Stomach (tissue), 19 donors: ENCODE measurements around the gene RS1. TPM values are rescaled to one million over a fixed set of nuclear protein-coding genes. Genes with fewer than 3 reads are reported as not detected.

Experiments
- DNase-seq, 2 donors: peaks; one replicate each; pipeline versions ENCODE4 v3.0.0 to v3.0.0-alpha.2; 2013 to 2019
- H3K27ac ChIP-seq, 5 donors: fragments of 200-600 bp in 4 of 5; sonication (generic) in 4 of 5; one replicate each; pipeline ENCODE4 v1.5.1; 2013 to 2019; ENCODE audit warnings: mild to moderate bottlenecking in 1 of 5, moderate library complexity in 1 of 5
- H3K27me3 ChIP-seq, 3 donors: fragments of 200-600 bp; sonication (generic); one replicate each; pipeline ENCODE4 v1.5.1; 2017 to 2019; ENCODE audit warnings: mixed run types in 1 of 3
- H3K36me3 ChIP-seq, 4 donors: fragments of 200-600 bp; sonication (generic); 1 replicate in 3 of 4; 2 replicates in 1 of 4; pipeline ENCODE4 v1.5.1; 2016 to 2019
- H3K4me1 ChIP-seq, 4 donors: fragments of 200-600 bp; sonication (generic); one replicate each; pipeline ENCODE4 v1.5.1; 2016 to 2019
- H3K4me3 ChIP-seq, 4 donors: fragments of 200-600 bp; sonication (generic) in 3 of 4; one replicate each; pipeline ENCODE4 v1.5.1; 2016 to 2019; ENCODE audit warnings: mild to moderate bottlenecking in 1 of 4
- H3K9me3 ChIP-seq, 4 donors: fragments of 200-600 bp; sonication (generic); one replicate each; pipeline ENCODE4 v1.5.1; 2016 to 2019
- CTCF ChIP-seq, 7 experiments: fragments of 450-650 bp in 4 of 7; fragments of 200-600 bp in 3 of 7; sonication (generic) in 3 of 7; IDR thresholded peaks; one replicate each; pipeline ENCODE4 v1.5.1; 2016 to 2019; ENCODE audit warnings: antibody characterized with exemption in 7 of 7, control low read depth in 2 of 7, mild to moderate bottlenecking in 1 of 7
- EP300 ChIP-seq: sonication (generic); formaldehyde crosslinking; IDR thresholded peaks from one replicate; pipeline ENCODE4 v1.6.1; 2017; ENCODE audit warnings: antibody characterized with exemption
- POLR2A ChIP-seq, 4 donors: fragments of 450-650 bp; IDR thresholded peaks; one replicate each; pipeline ENCODE4 v1.6.1; 2016; ENCODE audit warnings: antibody characterized with exemption in 4 of 4, control low read depth in 2 of 4, mild to moderate bottlenecking in 1 of 4, moderate library complexity in 1 of 4
- POLR2AphosphoS5 ChIP-seq, 3 donors: sonication (generic); formaldehyde crosslinking; IDR thresholded peaks; one replicate each; pipeline ENCODE4 v1.6.1; 2016; ENCODE audit warnings: antibody characterized with exemption in 3 of 3
- WGBS, 5 donors: extraction: QIAGEN DNeasy Blood & Tissue Kit in 3 of 5; methylation state at CpG; one replicate each; pipeline versions ENCODE4 v1.1.5 to v1.1.7; 2013 to 2018; 5-methylcytosine and 5-hydroxymethylcytosine counted together
- intact Hi-C: fragments of 100-400 bp; cut with DNase I; formaldehyde crosslinking; loops from one replicate; pipeline ENCODE4 v1.15.1; 2023; ENCODE audit warnings: low total_unique reads
- long read RNA-seq, 10 donors: transcript quantifications; one replicate each; lab custom pipeline, GENCODE V29; 2026
- polyA plus RNA-seq, 3 donors: library from polyadenylated mRNA; stranded (reverse); fragments of 200-250 nt; gene quantifications; one replicate each; pipeline ENCODE4 v1.2.3, GENCODE V29; 2013
- total RNA-seq, 5 donors: library from RNA; depleted of rRNA; stranded (reverse); fragments of >200 nt; gene quantifications; one replicate each; pipeline versions ENCODE4 v1.1.0 to v1.2.3, GENCODE V29; 2014 to 2016
- donor health status: healthy with polysubstance abuse.
- donor health status: Bipolar disorder and iron deficiency.
- donor health status: healthy.

Gene RS1
- total RNA-seq (not detected), polyA plus RNA-seq (not detected)
- long read RNA-seq, donor 1, result 0 reads
- long read RNA-seq, donor 2, result 0 reads
- long read RNA-seq, donor 3, result 0 reads
- long read RNA-seq, donor 4, result 0 reads
- long read RNA-seq, donor 5, result 0 reads
- long read RNA-seq, donor 6, result 0 reads
- long read RNA-seq, donor 7, result 0 reads
- long read RNA-seq, donor 8, result 0 reads
- long read RNA-seq, donor 9, result 0 reads
- long read RNA-seq, donor 10, result 0 reads

- WGBS, 5 donors, result 86 to 92% (median 89%) methylated on average over 7 to 10 of the region's 10 CpGs
- H3K4me3 ChIP-seq, result no peak within 1 kb of the TSS
- intact Hi-C loops, result no loop called here
Measured at GRCh38 chrX:18672008-18672407, at the start of gene RS1. Gene RS1, minus strand, starts transcription at chrX:18672108. Its CDS starts 40 bp downstream, at chrX:18672068.

GRCh38 chrX:18719852-18720251, 47.9 kb upstream of the RS1 start:
- DNase-seq, result no peak
- intact Hi-C loops, result no loop called here
- Histone ChIP-seq H3K9me3 (no peaks in the 10 kb centered on the region), H3K4me1 (peaks cover 0 to 12% (median 7%) of the 10 kb centered on the region in 4 donors), H3K27me3 (no peaks in the 10 kb centered on the region), H3K4me3 (no peak overlapping the region), H3K36me3 (no peaks in the 10 kb centered on the region), H3K27ac (no peak overlapping the region)
- TF ChIP-seq POLR2AphosphoS5 (IDR thresholded peaks at IDR 0.05), result no peak
- TF ChIP-seq POLR2A (IDR thresholded peaks at IDR 0.05), result no peak
- TF ChIP-seq CTCF (IDR thresholded peaks at IDR 0.05), result no peak
- TF ChIP-seq EP300, result no peak
- 66 to 90% (median 75%) methylated on average over 4 of the region's 4 CpGs for WGBS, 5 donors

More at GRCh38 chrX:18672008-18672407, at the start of gene RS1:
- TF ChIP-seq POLR2AphosphoS5 (IDR thresholded peaks at IDR 0.05) (no peak), POLR2A (IDR thresholded peaks at IDR 0.05) (no peak), CTCF (IDR thresholded peaks at IDR 0.05) (no peak), EP300 (no peak)
- no peak for DNase-seq
- Histone ChIP-seq H3K4me1 (peaks cover 0 to 6% (median 0%) of the 10 kb centered on the region in 4 donors), H3K9me3 (peaks cover 0 to 3% (median 0%) of the 10 kb centered on the region in 4 donors), H3K27me3 (no peaks in the 10 kb centered on the region), H3K27ac (no peak within 1 kb of the TSS), H3K36me3 (no peaks in the 10 kb centered on the region)

GRCh38 chrX:18714910-18715309, 43.0 kb upstream of the RS1 start:
- no peak overlapping the region for H3K4me3 ChIP-seq
- TF ChIP-seq POLR2AphosphoS5 (IDR thresholded peaks at IDR 0.05) (no peak), POLR2A (IDR thresholded peaks at IDR 0.05) (no peak), CTCF (IDR thresholded peaks at IDR 0.05) (no peak), EP300 (no peak)
- 84 to 96% (median 93%) methylated on average over 9 of the region's 9 CpGs for WGBS, 5 donors
- intact Hi-C loops, result no loop called here
- no peak overlapping the region for H3K27ac ChIP-seq
- no peaks in the 10 kb centered on the region for H3K36me3 ChIP-seq
- DNase-seq, result no peak
- no peaks in the 10 kb centered on the region for H3K27me3 ChIP-seq
- H3K9me3 ChIP-seq, result no peaks in the 10 kb centered on the region
- H3K4me1 ChIP-seq, result no peaks in the 10 kb centered on the region

GRCh38 chrX:18709833-18710232, 37.9 kb upstream of the RS1 start:
- no peak for DNase-seq
- no peaks in the 10 kb centered on the region for H3K9me3 ChIP-seq
- no peak for TF ChIP-seq CTCF (IDR thresholded peaks at IDR 0.05)
- no peak for TF ChIP-seq POLR2AphosphoS5 (IDR thresholded peaks at IDR 0.05)
- TF ChIP-seq POLR2A (IDR thresholded peaks at IDR 0.05), result no peak
- no peak for TF ChIP-seq EP300
- intact Hi-C loops, result no loop called here
- no peak overlapping the region for H3K27ac ChIP-seq
- H3K4me1 ChIP-seq, result no peaks in the 10 kb centered on the region
- no peaks in the 10 kb centered on the region for H3K27me3 ChIP-seq
- WGBS, 5 donors, result 78 to 90% (median 88%) methylated on average over 3 of the region's 3 CpGs
- no peak overlapping the region for H3K4me3 ChIP-seq
- H3K36me3 ChIP-seq, result no peaks in the 10 kb centered on the region
